ENCODE results near the gene ZNF74.

GRCh38 chr22:20434264-20434751, 40.4 kb downstream of the ZNF74 start:
- TF ChIP-seq CTCF (IDR thresholded peaks at IDR 0.05) (no peak), POLR2A (IDR thresholded peaks at IDR 0.05) (no peak)
